ENCODE results near the gene TSEN15.

TSEN15 gene

GRCh38 chr1:184020328-184020727, 31.2 kb upstream of the TSEN15 start:
- Histone ChIP-seq H3K9me3 (ENCODE audit: control insufficient read depth, low read depth, low read length) (no peaks in the 10 kb centered on the region), H3K27me3 (ENCODE audit: control insufficient read depth, insufficient read depth, low read length) (no peaks in the 10 kb centered on the region), H3K9ac (ENCODE audit: low read length) (no peak overlapping the region), H3K4me1 (ENCODE audit: control insufficient read depth, low read depth, low read length) (peaks cover 18% of the 10 kb centered on the region), H3K4me3 (ENCODE audit: low read length) (no peak overlapping the region), H3K27ac (ENCODE audit: low read length) (no peak overlapping the region), H3K36me3 (ENCODE audit: control insufficient read depth, low read depth, low read length) (no peaks in the 10 kb centered on the region)

GRCh38 chr1:184020855-184021254, 30.7 kb upstream of the TSEN15 start:
- H3K9me3 ChIP-seq (ENCODE audit: control insufficient read depth, low read depth, low read length) = no peaks in the 10 kb centered on the region
- H3K27ac ChIP-seq (ENCODE audit: low read length) = no peak overlapping the region
- no peaks in the 10 kb centered on the region for H3K36me3 ChIP-seq (ENCODE audit: control insufficient read depth, low read depth, low read length)
- no peak overlapping the region for H3K9ac ChIP-seq (ENCODE audit: low read length)
- peaks cover 23% of the 10 kb centered on the region for H3K4me1 ChIP-seq (ENCODE audit: control insufficient read depth, low read depth, low read length)
- H3K27me3 ChIP-seq (ENCODE audit: control insufficient read depth, insufficient read depth, low read length) = peaks cover 3% of the 10 kb centered on the region
- no peak overlapping the region for H3K4me3 ChIP-seq (ENCODE audit: low read length)

GRCh38 chr1:184021728-184022127, 29.8 kb upstream of the TSEN15 start:
- H3K4me1 ChIP-seq (ENCODE audit: control insufficient read depth, low read depth, low read length) = peaks cover 24% of the 10 kb centered on the region
- H3K9me3 ChIP-seq (ENCODE audit: control insufficient read depth, low read depth, low read length) = no peaks in the 10 kb centered on the region
- H3K4me3 ChIP-seq (ENCODE audit: low read length) = no peak overlapping the region

GRCh38 chr1:184022668-184023067, 28.9 kb upstream of the TSEN15 start:
- H3K4me1 ChIP-seq (ENCODE audit: control insufficient read depth, low read depth, low read length) = peaks cover 20% of the 10 kb centered on the region
- no peak overlapping the region for H3K27ac ChIP-seq (ENCODE audit: low read length)
- H3K4me3 ChIP-seq (ENCODE audit: low read length) = no peak overlapping the region
- H3K9ac ChIP-seq (ENCODE audit: low read length) = no peak overlapping the region
- no peaks in the 10 kb centered on the region for H3K36me3 ChIP-seq (ENCODE audit: control insufficient read depth, low read depth, low read length)
- H3K27me3 ChIP-seq (ENCODE audit: control insufficient read depth, insufficient read depth, low read length) = peaks cover 12% of the 10 kb centered on the region
- no peaks in the 10 kb centered on the region for H3K9me3 ChIP-seq (ENCODE audit: control insufficient read depth, low read depth, low read length)

More at GRCh38 chr1:184021728-184022127, 29.8 kb upstream of the TSEN15 start:
- no peaks in the 10 kb centered on the region for H3K36me3 ChIP-seq (ENCODE audit: control insufficient read depth, low read depth, low read length)
- no peak overlapping the region for H3K9ac ChIP-seq (ENCODE audit: low read length)
- peaks cover 12% of the 10 kb centered on the region for H3K27me3 ChIP-seq (ENCODE audit: control insufficient read depth, insufficient read depth, low read length)
- H3K27ac ChIP-seq (ENCODE audit: low read length) = no peak overlapping the region

GRCh38 chr1:184023171-184023570, 28.4 kb upstream of the TSEN15 start:
- H3K4me3 ChIP-seq (ENCODE audit: low read length) = no peak overlapping the region
- H3K9ac ChIP-seq (ENCODE audit: low read length) = no peak overlapping the region
- no peaks in the 10 kb centered on the region for H3K36me3 ChIP-seq (ENCODE audit: control insufficient read depth, low read depth, low read length)
- H3K9me3 ChIP-seq (ENCODE audit: control insufficient read depth, low read depth, low read length) = no peaks in the 10 kb centered on the region
- H3K27ac ChIP-seq (ENCODE audit: low read length) = no peak overlapping the region
- peaks cover 13% of the 10 kb centered on the region for H3K27me3 ChIP-seq (ENCODE audit: control insufficient read depth, insufficient read depth, low read length)
- H3K4me1 ChIP-seq (ENCODE audit: control insufficient read depth, low read depth, low read length) = peaks cover 22% of the 10 kb centered on the region

GRCh38 chr1:184025242-184025675, 26.3 kb upstream of the TSEN15 start:
- Histone ChIP-seq H3K9ac (ENCODE audit: low read length) (no peak overlapping the region), H3K27ac (ENCODE audit: low read length) (no peak overlapping the region), H3K36me3 (ENCODE audit: control insufficient read depth, low read depth, low read length) (no peaks in the 10 kb centered on the region), H3K9me3 (ENCODE audit: control insufficient read depth, low read depth, low read length) (no peaks in the 10 kb centered on the region), H3K4me1 (ENCODE audit: control insufficient read depth, low read depth, low read length) (peaks cover 22% of the 10 kb centered on the region), H3K4me3 (ENCODE audit: low read length) (no peak overlapping the region), H3K27me3 (ENCODE audit: control insufficient read depth, insufficient read depth, low read length) (peaks cover 16% of the 10 kb centered on the region)

GRCh38 chr1:184027826-184028695, 23.5 kb upstream of the TSEN15 start:
- H3K4me3 ChIP-seq (ENCODE audit: low read length) = no peak overlapping the region
- no peaks in the 10 kb centered on the region for H3K9me3 ChIP-seq (ENCODE audit: control insufficient read depth, low read depth, low read length)
- no peaks in the 10 kb centered on the region for H3K36me3 ChIP-seq (ENCODE audit: control insufficient read depth, low read depth, low read length)
- H3K4me1 ChIP-seq (ENCODE audit: control insufficient read depth, low read depth, low read length) = peaks cover 21% of the 10 kb centered on the region
- no peak overlapping the region for H3K9ac ChIP-seq (ENCODE audit: low read length)
- no peak overlapping the region for H3K27ac ChIP-seq (ENCODE audit: low read length)
- H3K27me3 ChIP-seq (ENCODE audit: control insufficient read depth, insufficient read depth, low read length) = peaks cover 16% of the 10 kb centered on the region

GRCh38 chr1:184028854-184029623, 22.5 kb upstream of the TSEN15 start:
- peaks cover 18% of the 10 kb centered on the region for H3K4me1 ChIP-seq (ENCODE audit: control insufficient read depth, low read depth, low read length)
- no peak overlapping the region for H3K9ac ChIP-seq (ENCODE audit: low read length)
- H3K36me3 ChIP-seq (ENCODE audit: control insufficient read depth, low read depth, low read length) = no peaks in the 10 kb centered on the region
- peaks cover 24% of the 10 kb centered on the region for H3K27me3 ChIP-seq (ENCODE audit: control insufficient read depth, insufficient read depth, low read length)
- H3K9me3 ChIP-seq (ENCODE audit: control insufficient read depth, low read depth, low read length) = no peaks in the 10 kb centered on the region
- no peak overlapping the region for H3K4me3 ChIP-seq (ENCODE audit: low read length)
- H3K27ac ChIP-seq (ENCODE audit: low read length) = no peak overlapping the region

GRCh38 chr1:184030433-184031091, 21.0 kb upstream of the TSEN15 start:
- Histone ChIP-seq H3K4me3 (ENCODE audit: low read length) (no peak overlapping the region), H3K9me3 (ENCODE audit: control insufficient read depth, low read depth, low read length) (no peaks in the 10 kb centered on the region), H3K27ac (ENCODE audit: low read length) (no peak overlapping the region), H3K27me3 (ENCODE audit: control insufficient read depth, insufficient read depth, low read length) (peaks cover 39% of the 10 kb centered on the region), H3K9ac (ENCODE audit: low read length) (no peak overlapping the region), H3K36me3 (ENCODE audit: control insufficient read depth, low read depth, low read length) (no peaks in the 10 kb centered on the region), H3K4me1 (ENCODE audit: control insufficient read depth, low read depth, low read length) (peaks cover 9% of the 10 kb centered on the region)

- no peak overlapping the region for H3K9ac ChIP-seq (ENCODE audit: low read length)
- no peak overlapping the region for H3K27ac ChIP-seq (ENCODE audit: low read length)
- peaks cover 6% of the 10 kb centered on the region for H3K4me1 ChIP-seq (ENCODE audit: control insufficient read depth, low read depth, low read length)
Measured at GRCh38 chr1:184031092-184031408, 20.5 kb upstream of the TSEN15 start.

GRCh38 chr1:184031409-184032107, 20.0 kb upstream of the TSEN15 start:
- Histone ChIP-seq H3K9ac (ENCODE audit: low read length) (no peak overlapping the region), H3K27me3 (ENCODE audit: control insufficient read depth, insufficient read depth, low read length) (peaks cover 39% of the 10 kb centered on the region)

More at GRCh38 chr1:184031092-184031408, 20.5 kb upstream of the TSEN15 start:
- Histone ChIP-seq H3K36me3 (ENCODE audit: control insufficient read depth, low read depth, low read length) (no peaks in the 10 kb centered on the region), H3K27me3 (ENCODE audit: control insufficient read depth, insufficient read depth, low read length) (peaks cover 39% of the 10 kb centered on the region), H3K4me3 (ENCODE audit: low read length) (no peak overlapping the region), H3K9me3 (ENCODE audit: control insufficient read depth, low read depth, low read length) (no peaks in the 10 kb centered on the region)

More at GRCh38 chr1:184031409-184032107, 20.0 kb upstream of the TSEN15 start:
- Histone ChIP-seq H3K4me3 (ENCODE audit: low read length) (no peak overlapping the region), H3K9me3 (ENCODE audit: control insufficient read depth, low read depth, low read length) (no peaks in the 10 kb centered on the region), H3K27ac (ENCODE audit: low read length) (no peak overlapping the region), H3K36me3 (ENCODE audit: control insufficient read depth, low read depth, low read length) (no peaks in the 10 kb centered on the region), H3K4me1 (ENCODE audit: control insufficient read depth, low read depth, low read length) (peaks cover 8% of the 10 kb centered on the region)
